H1 (cell line): Measurements from ENCODE around the gene PRR33. TPM values are rescaled to one million over a fixed set of nuclear protein-coding genes. Genes with fewer than 3 reads are reported as not detected.

Experiments used
- CTCF ChIA-PET: fragments of 300-600 bp; sonication (Branson Sonifier 250); formaldehyde crosslinking; loops from one replicate; lab custom pipeline; 2021; ENCODE audit not compliant: partially characterized antibody; lab: Charles Lee
- POLR2A ChIA-PET: fragments of 300-600 bp; sonication (Branson Sonifier 250); formaldehyde crosslinking; loops from one replicate; lab custom pipeline; 2021; ENCODE audit warnings: inconsistent platforms; ENCODE audit not compliant: partially characterized antibody; lab: Charles Lee
- DNase-seq, 2 experiments: peaks; one replicate each; pipeline versions ENCODE4 v3.0.0 to v3.0.0-alpha.2; 2010 to 2022; ENCODE audit warnings: low spot score in 2 of 2, low read depth in 1 of 2, mixed read lengths in 1 of 2
- FAIRE-seq: peaks from 2 replicates; lab custom pipeline; 2011; peaks lifted over from hg19 to GRCh38; lab: Jason Lieb, UNC
- H2AFZ ChIP-seq: 2 replicates; pipeline ENCODE4 v1.8.1; 2012; ENCODE audit warnings: low read length, inconsistent platforms
- H2AK5ac ChIP-seq: 2 replicates; pipeline ENCODE4 v1.6.1; 2013; ENCODE audit warnings: low read depth, low read length
- H2BK120ac ChIP-seq: replicated peaks from 2 replicates; pipeline ENCODE3; 2013; ENCODE audit warnings: low read depth, low read length, inconsistent platforms
- H2BK12ac ChIP-seq: 2 replicates; pipeline ENCODE4 v1.6.1; 2013; ENCODE audit warnings: low read depth, low read length
- H2BK15ac ChIP-seq: 2 replicates; pipeline ENCODE4 v1.6.1; 2013; ENCODE audit warnings: low read length
- H2BK20ac ChIP-seq: 2 replicates; pipeline ENCODE4 v1.6.1; 2013; ENCODE audit warnings: low read length
- H2BK5ac ChIP-seq: 2 replicates; pipeline ENCODE4 v1.6.1; 2013; ENCODE audit warnings: low read depth, low read length
- H3K14ac ChIP-seq: 2 replicates; pipeline ENCODE4 v1.6.1; 2013; ENCODE audit warnings: inconsistent platforms; ENCODE audit not compliant: insufficient read length
- H3K18ac ChIP-seq: 2 replicates; pipeline ENCODE4 v1.6.1; 2013; ENCODE audit warnings: low read length; ENCODE audit errors: extremely low read depth
- H3K23ac ChIP-seq: 2 replicates; pipeline ENCODE4 v1.6.1; 2013; ENCODE audit warnings: inconsistent platforms; ENCODE audit not compliant: insufficient read length
- H3K23me2 ChIP-seq: 2 replicates; pipeline ENCODE4 v1.6.1; 2013; ENCODE audit warnings: low read depth, low read length
- H3K27ac ChIP-seq: 2 replicates; pipeline ENCODE4 v1.6.1; 2011; ENCODE audit warnings: low read depth, low read length, inconsistent platforms
- H3K27me3 ChIP-seq, 4 experiments: replicated peaks in 1 of 4; 1 replicate in 1 of 4; 2 replicates in 3 of 4; pipeline versions ENCODE4 v1.6.1 to v1.8.1; 2011 to 2013; ENCODE audit warnings: low read length in 3 of 4, mild to moderate bottlenecking in 3 of 4, inconsistent platforms in 2 of 4, mixed read lengths in 2 of 4, moderate library complexity in 1 of 4; ENCODE audit not compliant: control insufficient read depth in 3 of 4, insufficient read depth in 3 of 4; ENCODE audit errors: extremely low read depth in 1 of 4
- H3K36me3 ChIP-seq, 4 experiments: 2 replicates each; pipeline versions ENCODE4 v1.6.1 to v1.8.1; 2011 to 2013; ENCODE audit warnings: mild to moderate bottlenecking in 4 of 4, low read length in 3 of 4, moderate library complexity in 2 of 4, control low read depth in 1 of 4, inconsistent platforms in 1 of 4; ENCODE audit not compliant: insufficient read depth in 4 of 4, control insufficient read depth in 2 of 4
- H3K4ac ChIP-seq: replicated peaks from 2 replicates; pipeline ENCODE3; 2013; ENCODE audit warnings: low read length, low read depth, mixed read lengths, inconsistent platforms; ENCODE audit not compliant: insufficient read length
- H3K4me1 ChIP-seq, 4 experiments: replicated peaks in 1 of 4; 1 replicate in 1 of 4; 2 replicates in 3 of 4; pipeline versions ENCODE4 v1.6.1 to v1.8.1; 2011 to 2013; ENCODE audit warnings: low read length in 3 of 4, inconsistent platforms in 2 of 4, mixed read lengths in 1 of 4; ENCODE audit not compliant: insufficient read depth in 4 of 4, control insufficient read depth in 3 of 4
- H3K4me2 ChIP-seq, 2 experiments: 2 replicates each; pipeline versions ENCODE4 v1.6.1 to v1.8.1; 2011 to 2013; ENCODE audit warnings: low read depth in 2 of 2, low read length in 2 of 2, control low read depth in 1 of 2, inconsistent platforms in 1 of 2, mild to moderate bottlenecking in 1 of 2; ENCODE audit not compliant: insufficient read depth in 1 of 2
- H3K4me3 ChIP-seq, 4 experiments: fragments of 200-600, 300-600 bp in 1 of 4; sonication (generic), shearing (Covaris generic), sonication (Bioruptor Twin) in 1 of 4; 2 replicates each; pipeline versions ENCODE4 v1.5.1 to v1.8.1; 2011 to 2016; ENCODE audit warnings: low read length in 4 of 4, low read depth in 3 of 4, control low read depth in 2 of 4, inconsistent platforms in 2 of 4, mild to moderate bottlenecking in 2 of 4, mixed read lengths in 1 of 4, moderate library complexity in 1 of 4; ENCODE audit not compliant: insufficient read depth in 2 of 4; ENCODE audit errors: extremely low read depth in 1 of 4
- H3K56ac ChIP-seq: replicated peaks from 2 replicates; pipeline ENCODE3; 2013; ENCODE audit warnings: low read depth, mild to moderate bottlenecking, mixed read lengths, low read length, inconsistent platforms; ENCODE audit not compliant: insufficient read length
- H3K79me1 ChIP-seq: 2 replicates; pipeline ENCODE4 v1.6.1; 2013; ENCODE audit warnings: low read depth, low read length, control low read depth
- H3K79me2 ChIP-seq, 2 experiments: 2 replicates each; pipeline versions ENCODE4 v1.6.1 to v1.8.1; 2012 to 2013; ENCODE audit warnings: low read length in 2 of 2, mild to moderate bottlenecking in 2 of 2, inconsistent platforms in 1 of 2; ENCODE audit not compliant: insufficient read depth in 2 of 2, control insufficient read depth in 1 of 2
- H3K9ac ChIP-seq, 4 experiments: replicated peaks in 1 of 4; 1 replicate in 1 of 4; 2 replicates in 3 of 4; pipeline versions ENCODE4 v1.6.1 to v1.8.1; 2011 to 2013; ENCODE audit warnings: low read depth in 3 of 4, low read length in 3 of 4, control low read depth in 2 of 4, mild to moderate bottlenecking in 2 of 4, moderate library complexity in 2 of 4, inconsistent platforms in 1 of 4; ENCODE audit errors: extremely low read depth in 1 of 4
- H3K9me3 ChIP-seq, 2 experiments: 2 replicates each; pipeline versions ENCODE4 v1.6.1 to v1.8.1; 2012 to 2013; ENCODE audit warnings: mild to moderate bottlenecking in 2 of 2, moderate library complexity in 2 of 2, control low read depth in 1 of 2, inconsistent platforms in 1 of 2, low read depth in 1 of 2, low read length in 1 of 2, mixed read lengths in 1 of 2; ENCODE audit not compliant: insufficient read depth in 2 of 2
- H4K20me1 ChIP-seq, 2 experiments: replicated peaks in 1 of 2; 2 replicates each; pipeline versions ENCODE3 to v1.8.1; 2011 to 2013; ENCODE audit warnings: inconsistent platforms in 2 of 2, low read length in 2 of 2, mild to moderate bottlenecking in 1 of 2; ENCODE audit not compliant: insufficient read depth in 2 of 2, control insufficient read depth in 1 of 2
- H4K5ac ChIP-seq: 2 replicates; pipeline ENCODE4 v1.6.1; 2013; ENCODE audit warnings: low read length, low read depth, mixed read lengths, inconsistent platforms; ENCODE audit not compliant: insufficient read length
- H4K8ac ChIP-seq: 2 replicates; pipeline ENCODE4 v1.8.0; 2013; ENCODE audit warnings: mild to moderate bottlenecking, moderate library complexity, low read length, inconsistent platforms; ENCODE audit not compliant: insufficient read depth; ENCODE audit errors: extremely low read depth
- H4K91ac ChIP-seq: replicated peaks from 2 replicates; pipeline ENCODE3; 2013; ENCODE audit warnings: low read length, mixed read lengths, inconsistent platforms; ENCODE audit not compliant: insufficient read length
- BACH1 ChIP-seq: IDR thresholded peaks from 2 replicates; pipeline ENCODE4 v1.6.1; 2012; ENCODE audit warnings: low read length, improper control_type of control experiment
- FOSL1 ChIP-seq: IDR thresholded peaks from 2 replicates; pipeline ENCODE4 v1.6.1; 2011; ENCODE audit warnings: mild to moderate bottlenecking, low read depth, low read length, moderate library complexity; ENCODE audit not compliant: insufficient read depth
- GTF2F1 ChIP-seq: IDR thresholded peaks from 2 replicates; pipeline ENCODE4 v1.6.1; 2012; ENCODE audit warnings: low read depth, low read length, improper control_type of control experiment, borderline replicate concordance
- KDM1A ChIP-seq: fragments of 200-600, 300-600 bp; sonication (generic); IDR thresholded peaks from 2 replicates; pipeline ENCODE4 v1.7.1; 2016; ENCODE audit warnings: mild to moderate bottlenecking, low read length, borderline replicate concordance
- MAFK ChIP-seq: IDR thresholded peaks from 2 replicates; pipeline ENCODE4 v1.6.1; 2012; ENCODE audit warnings: low read depth, mild to moderate bottlenecking, improper control_type of control experiment, low read length
- POLR2A ChIP-seq, 2 experiments: IDR thresholded peaks; 1 replicate in 1 of 2; 2 replicates in 1 of 2; pipeline ENCODE4 v1.6.1; 2011; ENCODE audit warnings: low read depth in 2 of 2, low read length in 2 of 2, mild to moderate bottlenecking in 2 of 2; ENCODE audit errors: control extremely low read depth in 1 of 2
- RAD21 ChIP-seq, 2 experiments: IDR thresholded peaks in 1 of 2; conservative IDR thresholded peaks in 1 of 2; 2 replicates each; pipeline ENCODE4 v1.6.1; 2011; ENCODE audit warnings: low read depth in 2 of 2, low read length in 2 of 2, improper control_type of control experiment in 1 of 2, inconsistent platforms in 1 of 2, mild to moderate bottlenecking in 1 of 2, moderate library complexity in 1 of 2
- SIRT6 ChIP-seq: IDR thresholded peaks from one replicate; pipeline ENCODE4 v1.7.1; 2012; ENCODE audit warnings: low read length, inconsistent platforms
- SIX5 ChIP-seq: IDR thresholded peaks from 2 replicates; pipeline ENCODE4 v1.6.1; 2011; ENCODE audit warnings: mild to moderate bottlenecking, low read depth, low read length
- WGBS, 2 experiments: shearing (Covaris generic) in 1 of 2; methylation state at CpG; one replicate each; pipeline versions ENCODE4 v1.1.6 to v1.1.7; 2013 to 2015; ENCODE audit warnings: low lambda C conversion rate in 2 of 2, mixed read lengths in 2 of 2, inconsistent platforms in 1 of 2, low coverage in 1 of 2, missing lambda C conversion rate in 1 of 2; ENCODE audit not compliant: insufficient replicate concordance in 2 of 2, insufficient coverage in 1 of 2, insufficient read length in 1 of 2; ENCODE audit errors: extremely low coverage in 1 of 2, missing lambda C conversion rate in 1 of 2; 5-methylcytosine and 5-hydroxymethylcytosine counted together
- polyA plus RNA-seq, 7 experiments: library from polyadenylated mRNA; depleted of rRNA in 3 of 7; stranded (reverse) in 5 of 7; unstranded in 2 of 7; fragments of >200 nt in 5 of 7; fragments of 200-250 nt in 2 of 7; gene quantifications; 1 replicate in 5 of 7; 2 replicates in 1 of 7; 4 replicates in 1 of 7; pipeline versions ENCODE4 v1.2.1 to v1.2.3, GENCODE V29; 2011 to 2013; ENCODE audit warnings: missing spikeins in 2 of 7, mixed read lengths in 2 of 7
- total RNA-seq: library from RNA; stranded (reverse); fragmentation: NEBNext Ultra II Directional; extraction: Animal tissue kit (Norgen Biotek cat#: 25700); gene quantifications from 2 replicates; pipeline ENCODE4 v1.2.1, GENCODE V29; 2021

PRR33 gene
- total and polyA plus RNA-seq, 2 of the 8 experiments (the other 6 are each of a cell fraction or from before 2014, with no cell fraction given), result 0.02 TPM; not detected in 1

DNA sequence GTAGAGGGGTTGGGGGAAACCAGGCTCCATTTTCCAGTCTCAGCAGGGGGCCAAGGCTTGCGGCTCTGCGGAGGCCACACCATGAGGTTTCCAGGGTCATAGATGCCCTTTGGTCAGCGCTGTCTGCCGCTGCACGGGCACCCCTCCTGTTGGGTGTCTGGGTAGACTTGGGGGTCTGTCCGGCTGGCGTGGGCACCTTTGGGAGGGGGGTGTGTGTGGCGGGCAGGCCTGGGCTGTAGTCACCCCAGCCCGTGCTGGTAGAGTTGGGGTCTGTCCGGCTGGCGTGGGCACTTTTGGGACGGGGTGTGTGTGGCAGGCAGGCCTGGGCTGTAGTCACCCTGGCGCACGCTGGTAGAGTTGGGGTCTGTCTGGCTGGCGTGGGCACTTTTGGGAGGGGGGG, 20.2 kb downstream of the PRR33 start:
- no peak overlapping the region for H4K91ac ChIP-seq
- H3K79me1 ChIP-seq, result no peaks in the 10 kb centered on the region
- H3K36me3 ChIP-seq, result no peaks in the 10 kb centered on the region
- H2BK5ac ChIP-seq, result no peak overlapping the region
- no peak for FAIRE-seq
- H3K23me2 ChIP-seq, result no peaks in the 10 kb centered on the region; the same call in 1 of the 2 replicates
- no peak for DNase-seq
- H3K14ac ChIP-seq, result no peak overlapping the region
- H2BK20ac ChIP-seq, result no peak overlapping the region
- no peaks in the 10 kb centered on the region for H3K9me3 ChIP-seq
- H3K18ac ChIP-seq, result no peak overlapping the region
- no peak overlapping the region for H3K27ac ChIP-seq
- no peak overlapping the region for H3K4me2 ChIP-seq
- no peak overlapping the region for H3K23ac ChIP-seq
- H4K20me1 ChIP-seq, result no peaks in the 10 kb centered on the region
- H4K5ac ChIP-seq, result no peak overlapping the region
- H4K8ac ChIP-seq, result no peak overlapping the region
- no peak overlapping the region for H2AFZ ChIP-seq
- H2BK15ac ChIP-seq, result no peak overlapping the region
- no peak overlapping the region for H3K9ac ChIP-seq
- ChIA-PET POLR2A (no interaction called here), CTCF (interaction anchor here (0.6 to 3.3 kb wide), 8 partner anchors 11 to 433 kb away, joined by 3 to 25 read pairs (median 11); no protein-coding TSS in a partner anchor)
- WGBS, 2 experiments, result 87% methylated on average over 15 of the region's 15 CpGs; no CpG with 5 or more reads in 1 of the 2 experiments
- no peak overlapping the region for H2BK120ac ChIP-seq
- peaks cover 0 to 3% (median 0%) of the 10 kb centered on the region in 4 experiments; a peak in 1 of 7 replicates for H3K27me3 ChIP-seq
- H2BK12ac ChIP-seq, result no peak overlapping the region
- no peak overlapping the region for H3K56ac ChIP-seq
- no peak overlapping the region for H3K4me3 ChIP-seq
- H3K4me1 ChIP-seq, result no peaks in the 10 kb centered on the region
- H3K4ac ChIP-seq, result no peak overlapping the region
- H2AK5ac ChIP-seq, result no peak overlapping the region
- H3K79me2 ChIP-seq, result no peaks in the 10 kb centered on the region
- TF ChIP-seq SIX5, result no peak
- TF ChIP-seq FOSL1, result no peak
- no peak for TF ChIP-seq RAD21 (IDR thresholded peaks at IDR 0.05 in 1 of 2, conservative IDR thresholded peaks at IDR 0.05 in 1 of 2; ENCODE audit: low read depth in 2 of 2, low read length in 2 of 2)
- no peak for TF ChIP-seq SIRT6
- no peak for TF ChIP-seq KDM1A
- no peak for TF ChIP-seq MAFK
- TF ChIP-seq POLR2A (IDR thresholded peaks at IDR 0.05; ENCODE audit: control extremely low read depth in 1 of 2, low read depth in 2 of 2, low read length in 2 of 2), result no peak
- no peak for TF ChIP-seq BACH1
- TF ChIP-seq GTF2F1, result no peak
